Endodermal cell (in vitro differentiated cells): ENCODE results near the gene NSMCE1. TPM values are rescaled to one million over a fixed set of nuclear protein-coding genes. Genes with fewer than 3 reads are reported as not detected.

ENCODE experiments used
- DNase-seq: peaks from one replicate; pipeline ENCODE4 v3.0.0-alpha.2; 2017
- H3K27ac ChIP-seq: 2 replicates; pipeline ENCODE4 v1.5.1; 2013; ENCODE audit warnings: mild to moderate bottlenecking, low read depth, low read length, moderate library complexity
- H3K27me3 ChIP-seq: 2 replicates; pipeline ENCODE4 v1.6.1; 2013; ENCODE audit warnings: mild to moderate bottlenecking, low read length, moderate library complexity; ENCODE audit not compliant: insufficient read depth, control insufficient read depth, poor library complexity, severe bottlenecking
- H3K36me3 ChIP-seq: 2 replicates; pipeline ENCODE4 v1.7.0; 2013; ENCODE audit warnings: mild to moderate bottlenecking, low read length, moderate library complexity; ENCODE audit not compliant: control insufficient read depth, insufficient read depth
- H3K4me1 ChIP-seq: one replicate; pipeline ENCODE4 v1.7.0; 2013; ENCODE audit warnings: low read length; ENCODE audit not compliant: control insufficient read depth, insufficient read depth
- H3K4me3 ChIP-seq: 2 replicates; pipeline ENCODE4 v1.5.1; 2013; ENCODE audit warnings: mild to moderate bottlenecking, low read length, moderate library complexity
- H3K9ac ChIP-seq: 2 replicates; pipeline ENCODE4 v1.6.1; 2013; ENCODE audit warnings: mild to moderate bottlenecking, low read length, moderate library complexity; ENCODE audit not compliant: poor library complexity, severe bottlenecking; ENCODE audit errors: extremely low read depth
- H3K9me3 ChIP-seq: 2 replicates; pipeline ENCODE4 v1.6.1; 2013; ENCODE audit warnings: mild to moderate bottlenecking, low read length, moderate library complexity; ENCODE audit not compliant: control insufficient read depth
- H3K27ac Mint-ChIP-seq: 2 replicates; pipeline ENCODE4 v1.8.0; 2020; ENCODE audit warnings: mixed read lengths
- H3K27me3 Mint-ChIP-seq: 2 replicates; pipeline ENCODE4 v1.8.0; 2021; ENCODE audit warnings: mild to moderate bottlenecking, mixed read lengths; ENCODE audit not compliant: insufficient read depth
- H3K36me3 Mint-ChIP-seq: 2 replicates; pipeline ENCODE4 v1.8.0; 2020; ENCODE audit warnings: low read depth, mixed read lengths
- H3K4me1 Mint-ChIP-seq: 2 replicates; pipeline ENCODE4 v1.8.0; 2020; ENCODE audit warnings: mixed read lengths
- H3K4me3 Mint-ChIP-seq: 2 replicates; pipeline ENCODE4 v1.8.0; 2020; ENCODE audit warnings: mild to moderate bottlenecking, moderate library complexity, mixed read lengths
- H3K9me3 Mint-ChIP-seq: 2 replicates; pipeline ENCODE4 v1.8.0; 2020; ENCODE audit warnings: mild to moderate bottlenecking, mixed read lengths
- WGBS, 2 experiments: methylation state at CpG; one replicate each; pipeline versions ENCODE4 v1.1.5 to v1.1.7; 2013; ENCODE audit warnings: missing lambda C conversion rate in 2 of 2, mixed read lengths in 1 of 2; ENCODE audit not compliant: insufficient coverage in 1 of 2, insufficient read length in 1 of 2; 5-methylcytosine and 5-hydroxymethylcytosine counted together
- total RNA-seq, 2 donors: library from RNA; stranded (reverse); fragmentation: NEBNext Ultra II Directional in 1 of 2; extraction: Animal tissue kit (Norgen Biotek cat#: 25700) in 1 of 2; gene quantifications; 2 replicates in 1 of 2; 3 replicates in 1 of 2; pipeline ENCODE4 v1.2.1, GENCODE V29; 2021
- TF ChIP-seq, protein P1 (sequence below): fragments of 200-600 bp; sonication (generic); conservative IDR thresholded peaks from 2 replicates; pipeline ENCODE4 v1.5.0; 2021; ENCODE audit warnings: antibody characterized with exemption, mild to moderate bottlenecking

Gene NSMCE1
- total RNA-seq, 2 donors from 2014 or later, result 22.3 to 22.4 TPM

DNA sequence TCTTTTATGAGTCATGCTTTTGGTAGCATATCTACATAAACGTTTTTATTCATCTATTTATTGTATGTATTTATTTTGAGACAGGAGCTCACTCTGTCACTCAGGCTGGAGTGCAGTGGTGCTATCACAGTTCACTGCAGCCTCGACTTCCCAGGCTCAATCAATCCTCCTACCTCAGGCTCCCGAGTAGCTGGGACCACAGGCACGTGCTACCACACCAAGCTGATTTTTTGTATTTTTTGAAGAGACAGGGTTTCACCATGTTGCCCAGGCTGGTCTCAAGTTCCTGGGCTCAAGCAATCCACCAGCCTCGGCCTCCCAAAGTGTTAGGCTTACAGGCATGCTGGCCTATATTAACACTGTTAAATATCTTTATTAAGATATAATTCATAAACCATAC is 24.8 kb upstream of the NSMCE1 start:
- no peak overlapping the region for H3K9ac ChIP-seq
- Mint-ChIP-seq H3K4me3 (no peak overlapping the region), H3K9me3 (no peaks in the 10 kb centered on the region), H3K4me1 (no peaks in the 10 kb centered on the region), H3K27ac (no peak overlapping the region), H3K27me3 (no peaks in the 10 kb centered on the region), H3K36me3 (no peaks in the 10 kb centered on the region)
- H3K9me3 ChIP-seq, result no peaks in the 10 kb centered on the region
- WGBS, 2 experiments, result 66 to 100% methylated on average over 1 to 4 of the region's 5 CpGs
- no peaks in the 10 kb centered on the region for H3K36me3 ChIP-seq
- no peak overlapping the region for H3K4me3 ChIP-seq
- TF ChIP-seq, protein P1, sequence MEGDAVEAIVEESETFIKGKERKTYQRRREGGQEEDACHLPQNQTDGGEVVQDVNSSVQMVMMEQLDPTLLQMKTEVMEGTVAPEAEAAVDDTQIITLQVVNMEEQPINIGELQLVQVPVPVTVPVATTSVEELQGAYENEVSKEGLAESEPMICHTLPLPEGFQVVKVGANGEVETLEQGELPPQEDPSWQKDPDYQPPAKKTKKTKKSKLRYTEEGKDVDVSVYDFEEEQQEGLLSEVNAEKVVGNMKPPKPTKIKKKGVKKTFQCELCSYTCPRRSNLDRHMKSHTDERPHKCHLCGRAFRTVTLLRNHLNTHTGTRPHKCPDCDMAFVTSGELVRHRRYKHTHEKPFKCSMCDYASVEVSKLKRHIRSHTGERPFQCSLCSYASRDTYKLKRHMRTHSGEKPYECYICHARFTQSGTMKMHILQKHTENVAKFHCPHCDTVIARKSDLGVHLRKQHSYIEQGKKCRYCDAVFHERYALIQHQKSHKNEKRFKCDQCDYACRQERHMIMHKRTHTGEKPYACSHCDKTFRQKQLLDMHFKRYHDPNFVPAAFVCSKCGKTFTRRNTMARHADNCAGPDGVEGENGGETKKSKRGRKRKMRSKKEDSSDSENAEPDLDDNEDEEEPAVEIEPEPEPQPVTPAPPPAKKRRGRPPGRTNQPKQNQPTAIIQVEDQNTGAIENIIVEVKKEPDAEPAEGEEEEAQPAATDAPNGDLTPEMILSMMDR, result no peak
- no peaks in the 10 kb centered on the region for H3K4me1 ChIP-seq
- H3K27me3 ChIP-seq, result no peaks in the 10 kb centered on the region
- no peak for DNase-seq
- no peak overlapping the region for H3K27ac ChIP-seq

DNA sequence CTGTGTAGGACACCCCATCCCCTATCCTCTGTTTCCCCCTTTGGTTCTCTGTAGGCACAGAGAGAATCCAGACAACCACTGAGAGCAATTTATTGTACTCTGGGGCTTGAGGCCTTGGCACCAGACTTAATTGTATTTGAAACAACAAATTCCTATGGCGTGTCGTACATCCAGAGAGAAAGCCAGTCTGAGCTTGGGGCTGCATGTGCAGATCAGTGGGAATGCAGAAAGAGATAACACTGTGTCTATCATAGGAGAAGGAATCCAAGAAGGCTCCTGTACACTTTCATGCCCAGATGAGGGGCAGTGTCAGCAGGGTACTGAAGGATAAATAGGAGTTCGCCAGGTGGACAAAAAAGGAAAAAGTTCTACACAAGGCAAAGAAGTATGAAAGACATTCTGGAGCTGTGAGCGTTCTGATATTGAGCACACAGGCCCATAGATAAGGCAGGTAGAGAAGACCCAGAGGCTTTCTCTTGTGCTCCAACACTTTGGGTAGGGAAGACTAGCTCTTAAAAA is 23.2 kb upstream of the NSMCE1 start:
- no peak for DNase-seq
- H3K9ac ChIP-seq, result no peak overlapping the region
- Mint-ChIP-seq H3K27ac (no peak overlapping the region), H3K27me3 (no peaks in the 10 kb centered on the region), H3K4me1 (no peaks in the 10 kb centered on the region), H3K4me3 (no peak overlapping the region), H3K9me3 (no peaks in the 10 kb centered on the region), H3K36me3 (no peaks in the 10 kb centered on the region)
- TF ChIP-seq, protein P1, result no peak
- 85 to 95% methylated on average over 4 of the region's 4 CpGs for WGBS, 2 experiments
- H3K27ac ChIP-seq, result no peak overlapping the region
- H3K9me3 ChIP-seq, result no peaks in the 10 kb centered on the region
- H3K4me3 ChIP-seq, result no peak overlapping the region
- no peaks in the 10 kb centered on the region for H3K36me3 ChIP-seq
- no peaks in the 10 kb centered on the region for H3K4me1 ChIP-seq
- H3K27me3 ChIP-seq, result no peaks in the 10 kb centered on the region

DNA sequence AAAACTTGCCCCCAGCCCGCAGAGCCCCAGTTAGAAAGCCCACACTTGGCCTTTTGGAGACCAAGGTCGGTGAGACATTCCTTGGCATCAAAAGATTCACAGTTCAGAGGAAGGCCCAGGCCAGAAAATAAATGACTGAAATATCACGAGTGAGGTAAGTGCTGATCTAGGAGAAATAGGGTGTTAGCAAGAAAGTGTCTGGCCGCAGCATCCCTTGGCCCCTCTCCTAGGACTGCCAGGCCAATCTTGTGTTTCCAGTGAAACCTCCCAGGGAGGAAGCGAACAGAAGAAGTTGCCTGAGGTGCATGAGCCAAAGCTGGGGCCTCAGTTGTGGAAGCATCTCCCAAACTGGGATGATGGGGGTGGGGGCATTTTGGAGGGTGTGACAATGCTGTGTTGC is 22.5 kb upstream of the NSMCE1 start:
- Histone ChIP-seq H3K36me3 (no peaks in the 10 kb centered on the region), H3K27ac (no peak overlapping the region), H3K4me1 (no peaks in the 10 kb centered on the region), H3K9me3 (no peaks in the 10 kb centered on the region), H3K9ac (no peak overlapping the region), H3K4me3 (no peak overlapping the region), H3K27me3 (no peaks in the 10 kb centered on the region)
- Mint-ChIP-seq H3K4me3 (no peak overlapping the region), H3K4me1 (no peaks in the 10 kb centered on the region), H3K27ac (no peak overlapping the region), H3K27me3 (no peaks in the 10 kb centered on the region), H3K36me3 (no peaks in the 10 kb centered on the region), H3K9me3 (no peaks in the 10 kb centered on the region)
- 87 to 88% methylated on average over 3 to 5 of the region's 5 CpGs for WGBS, 2 experiments
- no peak for DNase-seq
- TF ChIP-seq, protein P1, result no peak
